HepG2 (cell line): ENCODE data around the gene GFOD1. TPM values are rescaled to one million over a fixed set of nuclear protein-coding genes. Genes with fewer than 3 reads are reported as not detected.
A peak's percentile ranks its signal among the peaks of the same experiment; 100 is the strongest.

Experiments used
- BHLHE40 ChIP-seq: IDR thresholded peaks from 2 replicates; pipeline ENCODE4 v1.6.1; 2011; ENCODE audit warnings: low read length, improper control_type of control experiment
- GATA4 ChIP-seq: sonication (generic); IDR thresholded peaks from 2 replicates; pipeline ENCODE4 v1.6.1; 2016; ENCODE audit warnings: antibody characterized with exemption, low read depth, borderline replicate concordance
- GFI1 ChIP-seq: sonication (generic); formaldehyde crosslinking; IDR thresholded peaks from 2 replicates; pipeline ENCODE4 v1.5.0; 2020; ENCODE audit warnings: missing genetic modification reagents, mild to moderate bottlenecking, borderline replicate concordance
- HNF4G ChIP-seq, 2 experiments: sonication (generic) in 1 of 2; formaldehyde crosslinking in 1 of 2; IDR thresholded peaks; 2 replicates each; pipeline versions ENCODE4 v1.4.0 to v1.6.1; 2011 to 2020; ENCODE audit warnings: borderline replicate concordance in 2 of 2, low read depth in 2 of 2, mild to moderate bottlenecking in 2 of 2, low read length in 1 of 2, missing genetic modification reagents in 1 of 2, moderate library complexity in 1 of 2
- KLF16 ChIP-seq, 2 experiments: sonication (generic) in 1 of 2; formaldehyde crosslinking in 1 of 2; IDR thresholded peaks; 2 replicates each; pipeline versions ENCODE4 v1.6.1 to v1.8.0; 2016 to 2023; ENCODE audit warnings: missing genetic modification reagents in 2 of 2, missing compliant biosample characterization in 1 of 2
- MBNL3 ChIP-seq: fragments of 250-450 bp; sonication (Bioruptor Pico); conservative IDR thresholded peaks from 2 replicates; pipeline ENCODE4 v1.8.0; 2022; ENCODE audit warnings: mild to moderate bottlenecking, inconsistent platforms
- NFYC ChIP-seq: IDR thresholded peaks from 2 replicates; pipeline ENCODE4 v1.6.1; 2016; ENCODE audit warnings: missing genetic modification reagents, missing compliant biosample characterization
- STAT6 ChIP-seq: sonication (generic); formaldehyde crosslinking; IDR thresholded peaks from 2 replicates; pipeline ENCODE4 v1.4.0; 2020; ENCODE audit warnings: missing genetic modification reagents, mild to moderate bottlenecking, borderline replicate concordance
- ZNF121 ChIP-seq: sonication (generic); formaldehyde crosslinking; IDR thresholded peaks from 2 replicates; pipeline ENCODE4 v1.5.0; 2020; ENCODE audit warnings: mild to moderate bottlenecking, missing genetic modification reagents
- ZNF142 ChIP-seq: sonication (generic); formaldehyde crosslinking; IDR thresholded peaks from 2 replicates; pipeline ENCODE4 v1.4.0; 2020; ENCODE audit warnings: missing genetic modification reagents
- ZNF350 ChIP-seq: sonication (generic); formaldehyde crosslinking; IDR thresholded peaks from 2 replicates; pipeline ENCODE4 v1.4.0; 2020; ENCODE audit warnings: mild to moderate bottlenecking, low read depth, missing genetic modification reagents, borderline replicate concordance
- ZNF567 ChIP-seq: sonication (generic); formaldehyde crosslinking; IDR thresholded peaks from 2 replicates; pipeline ENCODE4 v1.8.1; 2023; ENCODE audit warnings: mild to moderate bottlenecking, missing genetic modification reagents, borderline replicate concordance
- ZNF652 ChIP-seq: IDR thresholded peaks from 2 replicates; pipeline ENCODE4 v1.6.1; 2016; ENCODE audit warnings: low read depth, borderline replicate concordance
- ZNF766 ChIP-seq: sonication (generic); formaldehyde crosslinking; IDR thresholded peaks from 2 replicates; pipeline ENCODE4 v1.5.0; 2020; ENCODE audit warnings: missing genetic modification reagents, borderline replicate concordance
- polyA plus RNA-seq, 8 experiments: library from polyadenylated mRNA; depleted of rRNA in 3 of 8; stranded (reverse) in 7 of 8; unstranded in 1 of 8; fragments of >200 nt; fragmentation: Illumina TruSeq in 4 of 8; extraction: Trizol in 4 of 8; gene quantifications; 2 replicates each; pipeline versions ENCODE4 v1.2.1 to v1.2.3, GENCODE V29; 2011 to 2016; ENCODE audit warnings: low read depth in 4 of 8, missing spikeins in 1 of 8, mixed read lengths in 1 of 8; ENCODE audit not compliant: insufficient read depth in 1 of 8
- total RNA-seq, 5 experiments: library from RNA; depleted of rRNA; stranded (reverse); fragments of >200 nt; fragmentation: Illumina TruSeq; extraction: Trizol; gene quantifications; 2 replicates each; pipeline ENCODE4 v1.2.3, GENCODE V29; 2016; ENCODE audit warnings: low read depth in 1 of 5

The GFOD1 gene
- total and polyA plus RNA-seq, 2 of the 13 experiments (the other 11 are each of a cell fraction or from before 2014, with no cell fraction given) = 1.9 to 6.4 TPM

GRCh38 chr6:13407709-13408695, 79.4 kb downstream of the GFOD1 start (continued):
- TF ChIP-seq ZNF121 (CRISPR knock-in tag) (peak; percentile 29; the same call in 1 of the 2 replicates), ZNF567 (CRISPR knock-in tag) (peak; percentile 35; the same call in 1 of the 2 replicates), ZNF142 (peak; percentile 65; the same call in 1 of the 2 replicates), NFYC (CRISPR knock-in tag) (0 out of 2 replicates have a peak, but pooled peaks have one; percentile 6), GFI1 (CRISPR knock-in tag) (peak; percentile 91), ZNF652 (CRISPR knock-in tag) (peak; percentile 68), MBNL3 (CRISPR knock-in tag) (no peak), ZNF350 (CRISPR knock-in tag) (peak; percentile 51; the same call in 1 of the 2 replicates), GATA4 (0 out of 2 replicates have a peak, but pooled peaks have one; percentile 33), HNF4G (IDR thresholded peaks at IDR 0.05; ENCODE audit: borderline replicate concordance, low read depth, low read length) (peak; percentile 78; the same call in 1 of the 2 replicates), HNF4G (CRISPR knock-in tag; IDR thresholded peaks at IDR 0.05; ENCODE audit: borderline replicate concordance, low read depth) (peak; percentile 67; the same call in 1 of the 2 replicates), ZNF766 (CRISPR knock-in tag) (peak; percentile 77; the same call in 1 of the 2 replicates), STAT6 (CRISPR knock-in tag) (peak; percentile 68; the same call in 1 of the 2 replicates), KLF16 (CRISPR knock-in tag; IDR thresholded peaks at IDR 0.05) (peak in 1 of 2 experiments; percentile 90; a peak in 2 of 4 replicates), BHLHE40 (0 out of 2 replicates have a peak, but pooled peaks have one; percentile 4)
